ENCODE data around the gene CDYL2. TPM values are rescaled to one million over a fixed set of nuclear protein-coding genes. Genes with fewer than 3 reads are reported as not detected.

Gene CDYL2
- total and polyA plus RNA-seq, 8 donors, result 0.60 to 7.3 (median 1.7) TPM

- Histone ChIP-seq H3K27ac (no peak overlapping the region), H3K27me3 (no peaks in the 10 kb centered on the region), H3K4me1 (no peaks in the 10 kb centered on the region), H3K36me3 (peaks cover 0 to 20% (median 18%) of the 10 kb centered on the region in 4 donors), H3K4me3 (no peak overlapping the region), H3K9me3 (peaks cover 0 to 18% (median 10%) of the 10 kb centered on the region in 4 donors)
- TF ChIP-seq, protein P1, sequence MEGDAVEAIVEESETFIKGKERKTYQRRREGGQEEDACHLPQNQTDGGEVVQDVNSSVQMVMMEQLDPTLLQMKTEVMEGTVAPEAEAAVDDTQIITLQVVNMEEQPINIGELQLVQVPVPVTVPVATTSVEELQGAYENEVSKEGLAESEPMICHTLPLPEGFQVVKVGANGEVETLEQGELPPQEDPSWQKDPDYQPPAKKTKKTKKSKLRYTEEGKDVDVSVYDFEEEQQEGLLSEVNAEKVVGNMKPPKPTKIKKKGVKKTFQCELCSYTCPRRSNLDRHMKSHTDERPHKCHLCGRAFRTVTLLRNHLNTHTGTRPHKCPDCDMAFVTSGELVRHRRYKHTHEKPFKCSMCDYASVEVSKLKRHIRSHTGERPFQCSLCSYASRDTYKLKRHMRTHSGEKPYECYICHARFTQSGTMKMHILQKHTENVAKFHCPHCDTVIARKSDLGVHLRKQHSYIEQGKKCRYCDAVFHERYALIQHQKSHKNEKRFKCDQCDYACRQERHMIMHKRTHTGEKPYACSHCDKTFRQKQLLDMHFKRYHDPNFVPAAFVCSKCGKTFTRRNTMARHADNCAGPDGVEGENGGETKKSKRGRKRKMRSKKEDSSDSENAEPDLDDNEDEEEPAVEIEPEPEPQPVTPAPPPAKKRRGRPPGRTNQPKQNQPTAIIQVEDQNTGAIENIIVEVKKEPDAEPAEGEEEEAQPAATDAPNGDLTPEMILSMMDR (IDR thresholded peaks at IDR 0.05), result no peak
- DNase-seq, result peak in 1 of 2 donors; percentile 7
- WGBS, 5 donors, result 78 to 88% (median 83%) methylated on average over 4 of the region's 4 CpGs
- intact Hi-C loops (cut with DNase I; ENCODE audit: low total_unique reads), result no loop called here
Measured at GRCh38 chr16:80623376-80623775, 181.0 kb downstream of the CDYL2 start.

- DNase-seq, result no peak
- H3K4me1 ChIP-seq, result no peaks in the 10 kb centered on the region
- TF ChIP-seq POLR2AphosphoS5 (IDR thresholded peaks at IDR 0.05) (no peak), POLR2A (IDR thresholded peaks at IDR 0.05) (no peak), EP300 (IDR thresholded peaks at IDR 0.05) (no peak)
- TF ChIP-seq, protein P1 (IDR thresholded peaks at IDR 0.05), result no peak
- intact Hi-C loops (cut with DNase I; ENCODE audit: low total_unique reads), result no loop called here
- 79 to 96% (median 85%) methylated on average over 2 to 3 of the region's 3 CpGs for WGBS, 5 donors
- no peak overlapping the region for H3K4me3 ChIP-seq
- peaks cover 0 to 14% (median 8%) of the 10 kb centered on the region in 4 donors for H3K9me3 ChIP-seq
- H3K36me3 ChIP-seq, result peaks cover 0 to 17% (median 13%) of the 10 kb centered on the region in 4 donors
- H3K27ac ChIP-seq, result no peak overlapping the region
- no peaks in the 10 kb centered on the region for H3K27me3 ChIP-seq
Measured at GRCh38 chr16:80622007-80622406, 182.4 kb downstream of the CDYL2 start.

DNA sequence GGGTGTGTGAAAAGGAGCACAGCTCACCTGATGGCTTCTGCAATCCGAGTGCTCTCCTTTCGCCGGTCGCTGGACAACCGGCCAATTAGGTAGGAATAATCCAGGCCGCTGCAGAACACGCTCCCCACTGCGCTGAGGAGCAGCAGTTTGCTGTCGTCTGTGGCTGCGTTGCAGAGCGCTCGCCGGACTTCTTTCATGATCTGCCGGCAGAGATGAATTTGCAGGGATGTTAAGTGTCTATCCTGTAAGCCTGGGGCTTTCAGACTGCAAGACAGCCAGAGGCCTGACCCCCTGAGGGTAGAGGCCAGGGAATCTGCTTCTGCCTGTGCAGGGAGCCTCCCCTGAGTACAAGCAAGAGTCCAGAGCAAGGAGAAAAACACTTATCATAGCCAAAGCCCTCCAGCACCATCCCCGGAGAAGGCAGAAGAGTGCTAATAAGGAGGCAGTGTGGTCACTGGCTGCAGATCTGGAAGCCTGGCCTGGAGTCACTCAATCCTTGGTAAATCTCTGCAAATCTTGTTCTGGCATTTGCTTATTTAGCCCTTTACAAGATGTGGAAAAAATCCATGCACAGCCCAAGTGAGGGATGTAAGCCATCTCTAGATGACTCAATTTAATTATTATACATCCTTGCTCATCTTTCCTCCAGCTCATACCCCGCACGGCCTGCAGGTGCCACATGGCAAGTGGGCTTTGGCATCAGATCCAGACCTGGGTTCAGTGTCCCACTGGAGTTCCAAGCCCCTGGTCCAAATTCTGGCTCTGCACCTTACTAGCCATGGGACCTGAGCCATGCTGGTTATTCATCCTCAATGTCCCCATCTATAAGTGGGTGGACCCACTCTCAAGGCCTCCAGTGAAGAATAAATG, 183.4 kb downstream of the CDYL2 start:
- H3K9me3 ChIP-seq, result peaks cover 0 to 14% (median 8%) of the 10 kb centered on the region in 4 donors
- H3K36me3 ChIP-seq, result peaks cover 0 to 17% (median 13%) of the 10 kb centered on the region in 4 donors
- WGBS, 5 donors, result 86 to 93% (median 88%) methylated on average over 14 to 17 of the region's 17 CpGs
- no peaks in the 10 kb centered on the region for H3K27me3 ChIP-seq
- H3K27ac ChIP-seq, result no peak overlapping the region
- no peak overlapping the region for H3K4me3 ChIP-seq
- intact Hi-C loops (cut with DNase I; ENCODE audit: low total_unique reads), result no loop called here
- H3K4me1 ChIP-seq, result no peaks in the 10 kb centered on the region
- no peak for DNase-seq
- TF ChIP-seq, protein P1 (IDR thresholded peaks at IDR 0.05), result no peak
- TF ChIP-seq EP300 (IDR thresholded peaks at IDR 0.05) (no peak), POLR2AphosphoS5 (IDR thresholded peaks at IDR 0.05) (no peak), POLR2A (IDR thresholded peaks at IDR 0.05) (no peak)

DNA sequence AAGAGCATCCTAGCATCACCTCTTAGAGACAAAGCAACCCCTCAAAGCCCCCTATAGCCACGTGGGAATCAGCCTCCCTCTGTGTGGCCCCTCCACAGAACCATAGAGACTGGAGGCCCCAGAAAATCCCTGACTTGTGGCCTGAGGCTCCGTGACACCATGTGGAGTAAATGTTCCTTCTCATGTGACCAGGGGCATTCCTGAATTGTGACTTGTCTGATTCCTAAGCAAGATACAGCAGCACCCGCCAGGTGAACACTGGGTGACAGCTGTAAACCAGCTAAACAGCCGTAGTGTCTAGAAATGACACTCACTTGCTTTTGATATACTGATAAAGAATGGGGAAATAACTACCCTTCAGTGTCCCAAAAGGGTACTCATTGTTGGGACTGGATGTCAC, 184.6 kb downstream of the CDYL2 start:
- intact Hi-C loops (cut with DNase I; ENCODE audit: low total_unique reads), result no loop called here
- Histone ChIP-seq H3K27me3 (no peaks in the 10 kb centered on the region), H3K27ac (no peak overlapping the region), H3K4me3 (no peak overlapping the region), H3K9me3 (peaks cover 0 to 10% (median 4%) of the 10 kb centered on the region in 4 donors), H3K4me1 (no peaks in the 10 kb centered on the region), H3K36me3 (peaks cover 0 to 17% (median 13%) of the 10 kb centered on the region in 4 donors)
- WGBS, 5 donors, result 70 to 88% (median 80%) methylated on average over 2 to 4 of the region's 4 CpGs
- TF ChIP-seq, protein P1 (IDR thresholded peaks at IDR 0.05), result no peak
- TF ChIP-seq EP300 (IDR thresholded peaks at IDR 0.05), result no peak
- TF ChIP-seq POLR2A (IDR thresholded peaks at IDR 0.05), result no peak
- no peak for TF ChIP-seq POLR2AphosphoS5 (IDR thresholded peaks at IDR 0.05)
- DNase-seq, result no peak

Measured in stomach (tissue), 9 donors.